T-cell (primary cell): Measurements from ENCODE around the gene ARMC5. TPM values are rescaled to one million over a fixed set of nuclear protein-coding genes. Genes with fewer than 3 reads are reported as not detected.
A peak's percentile ranks its signal among the peaks of the same experiment; 100 is the strongest.

Source experiments
- ATAC-seq, 4 experiments: fragments of 200-7000 bp in 3 of 4; fragments of 150-1000 bp in 1 of 4; cut with Tn5 transposase; replicated peaks in 1 of 4; 1 replicate in 3 of 4; 2 replicates in 1 of 4; pipeline ENCODE4 v1.10.0; 2021; ENCODE audit warnings: moderate library complexity in 3 of 4, mild to moderate bottlenecking in 2 of 4, moderate number of reproducible peaks in 1 of 4
- CTCF ChIA-PET, 2 donors: fragments of 300-600 bp; sonication (Branson Sonifier 250); formaldehyde crosslinking; loops; one replicate each; lab custom pipeline; 2022; ENCODE audit warnings: antibody characterized with exemption in 2 of 2; lab: Charles Lee
- POLR2A ChIA-PET, 2 donors: fragments of 300-600 bp; sonication (Branson Sonifier 250); formaldehyde crosslinking; loops; one replicate each; lab custom pipeline; 2022; ENCODE audit warnings: antibody characterized with exemption in 2 of 2; lab: Charles Lee
- DNase-seq, 35 experiments: peaks; one replicate each; pipeline versions ENCODE4 v3.0.0 to v3.0.0-alpha.2; 2013 to 2023
- H3K27ac ChIP-seq: one replicate; pipeline ENCODE4 v1.5.1; 2013; ENCODE audit warnings: low read length
- H3K27me3 ChIP-seq, 2 experiments: replicated peaks in 1 of 2; 1 replicate in 1 of 2; 2 replicates in 1 of 2; pipeline versions ENCODE4 v1.6.1 to v1.7.0; 2013; ENCODE audit warnings: low read length in 1 of 2, mixed read lengths in 1 of 2; ENCODE audit not compliant: control insufficient read depth in 2 of 2, insufficient read depth in 2 of 2; ENCODE audit errors: extremely low read depth in 1 of 2
- H3K36me3 ChIP-seq, 2 donors: 1 replicate in 1 of 2; 2 replicates in 1 of 2; pipeline versions ENCODE4 v1.6.1 to v1.7.0; 2013; ENCODE audit warnings: low read length in 1 of 2; ENCODE audit not compliant: control insufficient read depth in 2 of 2, insufficient read depth in 1 of 2; ENCODE audit errors: extremely low read depth in 1 of 2
- H3K4me1 ChIP-seq, 2 experiments: 1 replicate in 1 of 2; 2 replicates in 1 of 2; pipeline versions ENCODE4 v1.6.1 to v1.7.0; 2013; ENCODE audit warnings: low read length in 2 of 2, mixed read lengths in 1 of 2; ENCODE audit not compliant: insufficient read depth in 2 of 2, control insufficient read depth in 1 of 2; ENCODE audit errors: extremely low read depth in 1 of 2
- H3K4me3 ChIP-seq, 2 donors: 1 replicate in 1 of 2; 2 replicates in 1 of 2; pipeline versions ENCODE4 v1.5.1 to v1.7.0; 2013; ENCODE audit warnings: mild to moderate bottlenecking in 2 of 2, low read length in 1 of 2, moderate library complexity in 1 of 2; ENCODE audit not compliant: control insufficient read depth in 1 of 2; ENCODE audit errors: extremely low read depth in 1 of 2
- H3K9me3 ChIP-seq: 2 replicates; pipeline ENCODE4 v1.7.0; 2013
- H3K27ac Mint-ChIP-seq, 2 donors: one replicate each; pipeline ENCODE4 v1.8.0; 2020 to 2021; ENCODE audit warnings: mild to moderate bottlenecking in 2 of 2, mixed read lengths in 2 of 2
- H3K27me3 Mint-ChIP-seq, 2 donors: one replicate each; pipeline ENCODE4 v1.8.0; 2021 to 2022; ENCODE audit warnings: mixed read lengths in 2 of 2
- H3K36me3 Mint-ChIP-seq: one replicate; pipeline ENCODE4 v1.8.0; 2021; ENCODE audit warnings: mixed read lengths
- H3K4me1 Mint-ChIP-seq, 3 donors: one replicate each; pipeline ENCODE4 v1.8.0; 2020 to 2022; ENCODE audit warnings: mixed read lengths in 3 of 3, mild to moderate bottlenecking in 1 of 3
- H3K4me3 Mint-ChIP-seq, 3 donors: one replicate each; pipeline ENCODE4 v1.8.0; 2020 to 2022; ENCODE audit warnings: mild to moderate bottlenecking in 3 of 3, mixed read lengths in 3 of 3, moderate library complexity in 3 of 3
- H3K9me3 Mint-ChIP-seq, 3 donors: one replicate each; pipeline ENCODE4 v1.8.0; 2020 to 2022; ENCODE audit warnings: mixed read lengths in 3 of 3
- WGBS: methylation state at CpG from one replicate; pipeline ENCODE4 v1.1.5; 2013; ENCODE audit warnings: missing lambda C conversion rate; ENCODE audit not compliant: insufficient coverage; 5-methylcytosine and 5-hydroxymethylcytosine counted together
- total RNA-seq, 35 experiments: library from RNA in 6 of 35; stranded (reverse) in 6 of 35; fragments of 120-200 nt in 1 of 35; gene quantifications; one replicate each; pipeline versions ENCODE4 v1.2.1 to v1.2.4 and lab custom pipeline; 2013 to 2026

The ARMC5 gene
- total RNA-seq, 5 donors from 2014 or later (not counting 1 experiment from before 2014, with no cell fraction given) = 9.3 to 16.6 (median 10.2) TPM

DNA sequence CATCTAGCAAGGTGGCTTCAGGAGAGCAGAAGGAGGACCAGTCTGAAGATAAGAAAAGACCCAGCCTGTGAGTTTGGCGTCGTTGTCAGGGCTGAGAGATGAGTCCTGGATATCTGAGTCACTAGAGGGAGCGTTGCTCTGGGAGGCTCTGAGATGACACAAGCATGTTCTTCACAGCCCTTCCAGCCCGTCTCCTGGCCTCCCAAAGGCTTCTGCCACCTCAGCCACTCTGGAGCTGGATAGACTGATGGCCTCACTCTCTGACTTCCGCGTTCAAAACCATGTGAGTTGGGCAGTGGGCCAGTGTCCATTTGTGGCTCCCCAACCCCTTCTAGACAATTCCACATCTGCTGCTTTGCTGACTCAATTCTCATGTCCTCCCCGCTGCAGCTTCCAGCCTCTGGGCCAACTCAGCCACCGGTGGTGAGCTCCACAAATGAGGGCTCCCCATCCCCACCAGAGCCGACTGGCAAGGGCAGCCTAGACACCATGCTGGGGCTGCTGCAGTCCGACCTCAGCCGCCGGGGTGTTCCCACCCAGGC lies 14.9 kb downstream of the ARMC5 start:
- ATAC-seq (no peak), DNase-seq (no peak)
- H3K9me3 Mint-ChIP-seq = no peaks in the 10 kb centered on the region
- peaks cover 4 to 41% of the 10 kb centered on the region in 2 experiments for H3K4me1 ChIP-seq
- no peak overlapping the region for H3K4me3 ChIP-seq
- peaks cover 0 to 3% of the 10 kb centered on the region in 2 donors for H3K36me3 ChIP-seq
- H3K36me3 Mint-ChIP-seq = no peaks in the 10 kb centered on the region
- no peak overlapping the region for H3K27ac ChIP-seq
- H3K4me1 Mint-ChIP-seq = peaks cover 22 to 27% (median 22%) of the 10 kb centered on the region in 3 donors
- peaks cover 6 to 18% of the 10 kb centered on the region in 2 donors for H3K27me3 Mint-ChIP-seq
- POLR2A ChIA-PET = no interaction called here
- H3K4me3 Mint-ChIP-seq = peak overlapping the region in 1 of 3 donors; percentile 32
- CTCF ChIA-PET = no interaction called here
- peaks cover 0 to 33% of the 10 kb centered on the region in 2 experiments for H3K27me3 ChIP-seq
- WGBS = 91% methylated on average over 6 of the region's 12 CpGs
- H3K9me3 ChIP-seq = no peaks in the 10 kb centered on the region
- H3K27ac Mint-ChIP-seq = no peak overlapping the region

DNA sequence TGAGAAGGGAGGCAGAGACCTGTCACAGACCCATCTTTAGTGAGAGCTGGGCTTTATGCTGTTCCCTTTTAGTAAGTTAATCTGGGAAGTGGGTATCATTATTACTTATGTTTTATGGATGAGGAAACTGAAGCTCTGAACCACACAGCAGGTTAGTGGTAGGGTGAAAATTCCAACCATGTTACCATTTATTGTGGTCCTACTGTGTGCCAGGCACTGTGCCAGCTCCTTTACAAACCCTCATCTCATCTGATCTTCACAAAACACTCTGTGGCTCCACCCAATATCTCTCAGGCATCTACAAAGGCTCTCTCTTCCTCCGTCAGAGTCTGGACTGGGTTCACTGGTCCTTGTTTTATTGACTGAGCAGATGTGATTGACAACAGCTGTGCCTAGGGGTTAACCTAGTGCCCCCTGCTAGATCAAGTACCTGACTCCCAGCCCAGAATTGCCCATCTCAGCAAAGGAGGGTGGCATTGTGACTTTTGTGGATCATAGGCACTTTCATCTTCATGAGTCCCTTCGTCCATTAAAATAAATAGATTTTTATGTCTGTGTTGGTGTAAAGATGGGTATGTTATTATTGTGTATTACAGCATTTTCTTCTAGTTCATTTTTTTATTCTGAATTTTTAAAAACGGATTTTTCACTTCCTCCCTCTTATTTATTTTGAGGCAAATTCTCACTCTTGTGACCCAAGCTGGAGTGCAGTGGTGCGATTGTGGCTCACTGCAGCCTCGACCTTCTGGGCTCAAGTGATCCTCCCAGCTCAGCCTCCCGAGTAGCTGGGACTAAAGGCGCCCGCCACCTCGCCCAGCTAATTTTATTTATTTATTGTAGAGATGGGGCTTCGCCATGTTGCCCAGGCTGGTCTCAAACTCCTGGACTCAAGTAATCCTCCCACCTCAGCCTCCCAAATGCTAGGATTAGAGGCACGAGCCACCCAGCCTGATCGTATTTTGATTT lies 15.8 kb downstream of the ARMC5 start:
- H3K4me1 ChIP-seq = peaks cover 4 to 41% of the 10 kb centered on the region in 2 experiments
- H3K36me3 ChIP-seq = peaks cover 0 to 3% of the 10 kb centered on the region in 2 donors
- peaks cover 22 to 27% (median 22%) of the 10 kb centered on the region in 3 donors for H3K4me1 Mint-ChIP-seq
- no peak for ATAC-seq
- no peak overlapping the region for H3K27ac Mint-ChIP-seq
- H3K4me3 ChIP-seq = no peak overlapping the region
- peak overlapping the region in 1 of 3 donors; percentile 87 for H3K4me3 Mint-ChIP-seq
- H3K27ac ChIP-seq = no peak overlapping the region
- DNase-seq = no peak
- no peaks in the 10 kb centered on the region for H3K9me3 ChIP-seq
- peaks cover 6 to 18% of the 10 kb centered on the region in 2 donors for H3K27me3 Mint-ChIP-seq
- H3K36me3 Mint-ChIP-seq = no peaks in the 10 kb centered on the region
- 92% methylated on average over 2 of the region's 12 CpGs for WGBS
- peaks cover 0 to 33% of the 10 kb centered on the region in 2 experiments for H3K27me3 ChIP-seq
- ChIA-PET POLR2A (interaction anchor here in 1 of 2 donors (1.7 kb wide), 1 partner anchor 14 kb away, joined by 4 read pairs; no protein-coding TSS in a partner anchor), CTCF (no interaction called here)
- H3K9me3 Mint-ChIP-seq = no peaks in the 10 kb centered on the region

DNA sequence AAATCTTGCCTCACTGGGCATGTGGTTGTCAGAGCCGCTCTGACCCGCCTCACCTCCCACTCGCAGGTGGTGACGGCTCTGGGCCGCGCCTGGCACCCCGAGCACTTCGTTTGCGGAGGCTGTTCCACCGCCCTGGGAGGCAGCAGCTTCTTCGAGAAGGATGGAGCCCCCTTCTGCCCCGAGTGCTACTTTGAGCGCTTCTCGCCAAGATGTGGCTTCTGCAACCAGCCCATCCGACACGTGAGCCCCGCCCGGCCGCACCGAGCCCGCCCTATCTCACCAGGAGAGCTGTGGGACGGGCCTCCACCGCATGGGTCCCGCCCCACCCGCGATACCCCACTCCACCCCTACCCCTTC lies 16.6 kb downstream of the ARMC5 start:
- Histone ChIP-seq H3K4me1 (peaks cover 4 to 41% of the 10 kb centered on the region in 2 experiments), H3K9me3 (no peaks in the 10 kb centered on the region), H3K27me3 (peaks cover 0 to 31% of the 10 kb centered on the region in 2 experiments), H3K36me3 (peaks cover 0 to 3% of the 10 kb centered on the region in 2 donors), H3K27ac (no peak overlapping the region), H3K4me3 (peak overlapping the region in 1 of 2 donors; percentile 72)
- ChIA-PET POLR2A (interaction anchor here in 1 of 2 donors (1.7 kb wide), 1 partner anchor 15 kb away, joined by 4 read pairs; no protein-coding TSS in a partner anchor), CTCF (no interaction called here)
- H3K36me3 Mint-ChIP-seq = no peaks in the 10 kb centered on the region
- peak overlapping the region; percentile 73 to 82 for H3K27ac Mint-ChIP-seq
- H3K27me3 Mint-ChIP-seq = peaks cover 6 to 18% of the 10 kb centered on the region in 2 donors
- DNase-seq = peak in 2 of 35 experiments; percentile 22 to 25
- WGBS = 73% methylated on average over 20 of the region's 26 CpGs
- H3K9me3 Mint-ChIP-seq = no peaks in the 10 kb centered on the region
- no peak for ATAC-seq
- H3K4me1 Mint-ChIP-seq = peaks cover 22 to 27% (median 22%) of the 10 kb centered on the region in 3 donors
- peak overlapping the region; percentile 82 to 87 (median 83) for H3K4me3 Mint-ChIP-seq

DNA sequence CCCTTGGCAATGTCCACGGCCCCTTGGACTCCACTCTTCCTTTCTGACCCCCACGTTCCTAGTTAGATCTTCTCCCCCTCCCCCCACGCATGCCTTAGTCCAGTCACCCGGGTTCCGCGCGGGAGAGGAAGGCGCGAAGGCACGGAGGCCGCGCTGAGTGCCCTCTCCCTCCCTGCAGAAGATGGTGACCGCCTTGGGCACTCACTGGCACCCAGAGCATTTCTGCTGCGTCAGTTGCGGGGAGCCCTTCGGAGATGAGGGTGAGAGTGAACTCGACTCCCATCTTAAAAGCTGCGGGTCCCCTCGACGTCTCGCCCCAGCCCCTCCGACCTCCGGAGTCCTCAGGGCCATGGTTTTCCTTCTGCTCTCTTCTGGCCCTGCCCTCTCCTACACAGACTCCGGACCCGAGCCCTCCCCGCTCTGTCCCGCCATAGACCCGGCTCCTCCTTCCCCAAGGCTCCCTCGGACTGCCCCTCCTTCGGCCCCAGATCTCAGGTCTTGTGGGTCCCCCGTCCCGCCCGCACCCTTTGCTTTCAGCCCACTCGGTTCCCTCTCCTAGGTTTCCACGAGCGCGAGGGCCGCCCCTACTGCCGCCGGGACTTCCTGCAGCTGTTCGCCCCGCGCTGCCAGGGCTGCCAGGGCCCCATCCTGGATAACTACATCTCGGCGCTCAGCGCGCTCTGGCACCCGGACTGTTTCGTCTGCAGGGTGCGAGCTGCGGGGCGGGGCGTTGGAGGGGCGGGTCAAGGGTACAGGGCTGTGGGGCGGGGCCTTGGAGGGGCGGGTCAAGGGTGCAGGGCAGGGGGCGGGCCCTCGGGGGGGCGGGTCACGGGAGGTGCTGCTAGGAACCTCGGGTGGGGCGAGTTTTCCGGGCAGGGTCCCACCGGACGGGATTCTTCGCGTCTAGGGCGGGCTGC lies 17.3 kb downstream of the ARMC5 start:
- H3K27ac Mint-ChIP-seq = peak overlapping the region; percentile 73 to 82
- POLR2A ChIA-PET = interaction anchor here in 1 of 2 donors (1.7 kb wide), 1 partner anchor 16 kb away, joined by 4 read pairs; no protein-coding TSS in a partner anchor

DNA sequence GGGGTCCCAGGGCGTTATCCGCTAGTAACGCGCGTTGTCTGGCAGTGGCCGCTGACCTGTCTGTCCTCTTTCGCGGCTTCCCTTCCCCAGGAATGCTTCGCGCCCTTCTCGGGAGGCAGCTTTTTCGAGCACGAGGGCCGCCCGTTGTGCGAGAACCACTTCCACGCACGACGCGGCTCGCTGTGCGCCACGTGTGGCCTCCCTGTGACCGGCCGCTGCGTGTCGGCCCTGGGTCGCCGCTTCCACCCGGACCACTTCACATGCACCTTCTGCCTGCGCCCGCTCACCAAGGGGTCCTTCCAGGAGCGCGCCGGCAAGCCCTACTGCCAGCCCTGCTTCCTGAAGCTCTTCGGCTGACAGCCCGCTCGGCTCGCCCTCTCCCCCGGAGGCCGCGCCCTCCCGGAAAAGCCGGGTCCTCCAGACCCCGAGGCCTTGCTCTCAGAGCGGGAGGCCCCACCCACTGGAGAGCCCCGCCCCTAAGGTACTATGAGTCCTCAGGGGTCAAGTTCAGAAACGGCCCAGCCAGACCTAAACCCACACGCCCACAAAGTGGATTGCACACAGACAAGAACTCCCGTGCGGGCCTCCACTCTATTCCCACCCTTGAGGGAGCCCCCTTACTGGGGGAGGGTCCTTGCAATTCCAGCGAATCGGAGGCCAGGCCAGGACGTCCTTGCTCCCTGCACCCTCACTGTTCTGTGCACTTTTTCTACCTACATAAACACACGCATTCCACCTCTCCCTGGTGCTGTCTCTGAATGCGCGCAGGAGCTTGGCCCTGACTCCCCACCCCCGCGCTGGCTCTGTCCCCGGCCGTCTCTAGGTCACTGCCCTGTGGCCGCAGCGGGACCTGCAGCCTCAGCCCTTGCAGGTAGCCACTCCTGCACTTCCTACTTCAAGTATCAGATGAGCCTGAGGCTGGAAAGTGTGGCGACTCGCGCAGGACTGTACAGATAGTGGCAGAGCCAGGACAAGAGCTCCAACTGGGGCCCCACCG lies 18.2 kb downstream of the ARMC5 start:
- no peak overlapping the region for H3K27ac ChIP-seq
- POLR2A ChIA-PET = no interaction called here
- H3K36me3 ChIP-seq = peaks cover 0 to 3% of the 10 kb centered on the region in 2 donors
- CTCF ChIA-PET = no interaction called here
- whole genome bisulfite sequencing = 25% methylated on average over 61 of the region's 67 CpGs
- no peaks in the 10 kb centered on the region for H3K9me3 ChIP-seq
- no peaks in the 10 kb centered on the region for H3K9me3 Mint-ChIP-seq
- H3K36me3 Mint-ChIP-seq = no peaks in the 10 kb centered on the region
- peak overlapping the region in 1 of 2 donors; percentile 52 for H3K27ac Mint-ChIP-seq
- H3K4me1 Mint-ChIP-seq = peaks cover 20 to 23% (median 20%) of the 10 kb centered on the region in 3 donors
- H3K4me3 Mint-ChIP-seq = peak overlapping the region; percentile 82 to 87 (median 83)
- peaks cover 4 to 9% of the 10 kb centered on the region in 2 donors for H3K27me3 Mint-ChIP-seq
- peaks cover 0 to 17% of the 10 kb centered on the region in 2 experiments for H3K27me3 ChIP-seq
- peak overlapping the region; percentile 61 to 72 for H3K4me3 ChIP-seq
- DNase-seq (peak in 9 of 35 experiments; percentile 10 to 35 (median 27)), ATAC-seq (peak; percentile 5 to 39 (median 32))
- H3K4me1 ChIP-seq = peaks cover 4 to 27% of the 10 kb centered on the region in 2 experiments

More for the DNA sequence above, 17.3 kb downstream of the ARMC5 start:
- H3K36me3 ChIP-seq = peaks cover 0 to 3% of the 10 kb centered on the region in 2 donors
- H3K4me1 ChIP-seq = peaks cover 4 to 37% of the 10 kb centered on the region in 2 experiments
- peak overlapping the region; percentile 67 to 72 for H3K4me3 ChIP-seq
- H3K27me3 ChIP-seq = peaks cover 0 to 25% of the 10 kb centered on the region in 2 experiments
- H3K4me3 Mint-ChIP-seq = peak overlapping the region; percentile 82 to 87 (median 83)
- ATAC-seq (peak; percentile 89 to 94 (median 92)), DNase-seq (peak; percentile 68 to 92 (median 81))
- H3K27me3 Mint-ChIP-seq = peaks cover 6 to 12% of the 10 kb centered on the region in 2 donors
- peaks cover 22 to 25% (median 22%) of the 10 kb centered on the region in 3 donors for H3K4me1 Mint-ChIP-seq
- H3K36me3 Mint-ChIP-seq = no peaks in the 10 kb centered on the region
- H3K9me3 Mint-ChIP-seq = no peaks in the 10 kb centered on the region
- H3K27ac ChIP-seq = peak overlapping the region; percentile 41
- H3K9me3 ChIP-seq = no peaks in the 10 kb centered on the region
- CTCF ChIA-PET = no interaction called here
- 11% methylated on average over 45 of the region's 68 CpGs for WGBS
